ENCODE results near the gene CUL3.

DNA sequence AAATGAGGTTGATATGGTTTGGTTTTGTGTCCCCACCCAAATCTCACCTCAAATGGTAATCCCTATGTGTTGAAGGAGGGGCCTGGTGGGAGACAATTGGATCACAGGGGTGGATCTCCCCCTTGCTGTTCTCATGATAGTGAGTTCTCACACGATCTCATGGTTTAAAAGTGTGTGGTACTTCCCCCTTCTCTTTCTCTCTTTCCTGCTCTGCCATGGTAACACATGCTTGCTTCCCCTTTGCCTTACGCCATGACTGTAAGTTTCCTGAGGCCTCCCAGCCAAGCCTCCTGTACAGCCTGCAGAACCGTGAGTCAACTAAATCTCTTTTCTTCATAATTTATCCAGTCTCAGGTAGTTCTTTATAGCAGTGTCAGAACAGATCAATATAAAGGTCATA lies 158.5 kb downstream of the CUL3 start:
- no peak for TF ChIP-seq CTCF (IDR thresholded peaks at IDR 0.05; ENCODE audit: low read depth, low read length)
- TF ChIP-seq EZH2phosphoT487 (IDR thresholded peaks at IDR 0.05; ENCODE audit: low read depth) = no peak
